GM23338 (cell line): ENCODE results near the gene TLDC2. TPM values are rescaled to one million over a fixed set of nuclear protein-coding genes. Genes with fewer than 3 reads are reported as not detected.

Source experiments
- ATAC-seq: fragments of 200-7000 bp; cut with Tn5 transposase; 3 replicates; pipeline ENCODE4 v1.9.1; 2020
- DNase-seq: peaks from one replicate; pipeline ENCODE4 v3.0.0-alpha.2; 2015; ENCODE audit warnings: low spot score
- H2AFZ ChIP-seq: fragments of 200-600 bp; sonication (generic); 2 replicates; pipeline ENCODE4 v1.8.0; 2016; ENCODE audit warnings: antibody characterized with exemption, mild to moderate bottlenecking, moderate library complexity
- H3F3A ChIP-seq: fragments of 200-600 bp; sonication (generic); replicated peaks from 2 replicates; pipeline ENCODE4 v1.8.0; 2017; ENCODE audit warnings: antibody characterized with exemption, mixed run types, low read depth
- H3K27ac ChIP-seq: fragments of 200-600 bp; sonication (generic); 2 replicates; pipeline ENCODE4 v1.6.1; 2016; ENCODE audit warnings: low read depth
- H3K27me3 ChIP-seq: fragments of 200-600 bp; sonication (generic); 2 replicates; pipeline ENCODE4 v1.8.0; 2016; ENCODE audit warnings: mild to moderate bottlenecking, mixed run types, moderate library complexity; ENCODE audit not compliant: insufficient read depth
- H3K36me3 ChIP-seq: fragments of 200-600 bp; sonication (generic); 2 replicates; pipeline ENCODE4 v1.8.0; 2016; ENCODE audit warnings: mild to moderate bottlenecking; ENCODE audit not compliant: insufficient read depth
- H3K4me1 ChIP-seq: fragments of 200-600 bp; sonication (generic); 2 replicates; pipeline ENCODE4 v1.8.0; 2016; ENCODE audit warnings: mild to moderate bottlenecking, moderate library complexity; ENCODE audit not compliant: insufficient read depth
- H3K4me2 ChIP-seq: fragments of 200-600 bp; sonication (generic); 2 replicates; pipeline ENCODE4 v1.7.1; 2017; ENCODE audit warnings: mixed run types
- H3K4me3 ChIP-seq: fragments of 200-600 bp; sonication (generic); 2 replicates; pipeline ENCODE4 v1.6.1; 2016; ENCODE audit warnings: mixed run types
- H3K79me2 ChIP-seq: fragments of 200-600 bp; sonication (generic); replicated peaks from 2 replicates; pipeline ENCODE4 v1.8.0; 2017; ENCODE audit warnings: mild to moderate bottlenecking; ENCODE audit not compliant: insufficient read depth
- H3K9me2 ChIP-seq: fragments of 200-600 bp; sonication (generic); 2 replicates; pipeline ENCODE4 v1.8.0; 2017; ENCODE audit not compliant: insufficient read depth
- H4K20me1 ChIP-seq: fragments of 200-600 bp; sonication (generic); replicated peaks from 2 replicates; pipeline ENCODE4 v1.8.0; 2017; ENCODE audit warnings: mild to moderate bottlenecking; ENCODE audit not compliant: insufficient read depth
- H3K27ac Mint-ChIP-seq: 2 replicates; pipeline ENCODE4 v1.8.0; 2020; ENCODE audit warnings: inconsistent platforms, mild to moderate bottlenecking, moderate library complexity, mixed read lengths
- H3K27me3 Mint-ChIP-seq: 3 replicates; pipeline ENCODE4 v1.8.0; 2022; ENCODE audit warnings: low read depth, mild to moderate bottlenecking, moderate library complexity, mixed read lengths, inconsistent platforms; ENCODE audit not compliant: insufficient read depth, poor library complexity
- H3K36me3 Mint-ChIP-seq: 3 replicates; pipeline ENCODE4 v1.8.0; 2021; ENCODE audit warnings: low read depth, mild to moderate bottlenecking, inconsistent platforms, moderate library complexity, mixed read lengths
- H3K4me1 Mint-ChIP-seq: 3 replicates; pipeline ENCODE4 v1.8.0; 2020; ENCODE audit warnings: mild to moderate bottlenecking, inconsistent platforms, mixed read lengths
- H3K4me3 Mint-ChIP-seq: 3 replicates; pipeline ENCODE4 v1.8.0; 2021; ENCODE audit warnings: moderate library complexity, mild to moderate bottlenecking, inconsistent platforms, mixed read lengths
- H3K9me3 Mint-ChIP-seq: 3 replicates; pipeline ENCODE4 v1.8.0; 2020; ENCODE audit warnings: moderate library complexity, mild to moderate bottlenecking, inconsistent platforms, mixed read lengths
- CREB1 ChIP-seq: fragments of 250-450 bp; sonication (Bioruptor Pico); IDR thresholded peaks from 2 replicates; pipeline ENCODE4 v1.5.0; 2020; ENCODE audit warnings: low read depth, mild to moderate bottlenecking, moderate library complexity
- EZH2 ChIP-seq: fragments of 200-600 bp; sonication (generic); IDR thresholded peaks from one replicate; pipeline ENCODE4 v1.8.0; 2017; ENCODE audit warnings: antibody characterized with exemption, mild to moderate bottlenecking, low read depth; ENCODE audit not compliant: unreplicated experiment
- EZH2phosphoT487 ChIP-seq: fragments of 200-600 bp; sonication (generic); IDR thresholded peaks from one replicate; pipeline ENCODE4 v1.8.1; 2018; ENCODE audit warnings: antibody characterized with exemption; ENCODE audit not compliant: unreplicated experiment
- JUNB ChIP-seq: IDR thresholded peaks from one replicate; pipeline ENCODE4 v1.6.1; 2016; ENCODE audit warnings: antibody characterized with exemption; ENCODE audit not compliant: unreplicated experiment
- NANOG ChIP-seq: IDR thresholded peaks from 2 replicates; pipeline ENCODE4 v1.6.1; 2016; ENCODE audit warnings: antibody characterized with exemption, borderline replicate concordance
- POLR2AphosphoS5 ChIP-seq: IDR thresholded peaks from 2 replicates; pipeline ENCODE4 v1.6.1; 2016; ENCODE audit warnings: antibody characterized with exemption, low read depth
- STAT1 ChIP-seq: IDR thresholded peaks from one replicate; pipeline ENCODE4 v1.6.1; 2016; ENCODE audit warnings: antibody characterized with exemption; ENCODE audit not compliant: unreplicated experiment
- ZNF114 ChIP-seq: fragments of 250-450 bp; sonication (Bioruptor Pico); IDR thresholded peaks from 2 replicates; pipeline ENCODE4 v1.5.0; 2020; ENCODE audit warnings: mild to moderate bottlenecking, moderate library complexity
- ZNF331 ChIP-seq: fragments of 250-450 bp; sonication (Bioruptor Pico); IDR thresholded peaks from 2 replicates; pipeline ENCODE4 v1.5.0; 2020; ENCODE audit warnings: low read depth, mild to moderate bottlenecking, moderate library complexity
- polyA plus RNA-seq: library from polyadenylated mRNA; unstranded; fragments of >200 nt; fragmentation: Nextera tagmentation; extraction: Ambion mirVana; gene quantifications from 2 replicates; pipeline ENCODE4 v1.2.1, GENCODE V29; 2016
- total RNA-seq: library from RNA; depleted of rRNA; stranded (reverse); fragments of >200 nt; shearing (Covaris generic); gene quantifications from 2 replicates; pipeline ENCODE4 v1.2.3, GENCODE V29; 2014
- TF ChIP-seq, protein P1 (sequence below): IDR thresholded peaks from 2 replicates; pipeline ENCODE4 v1.6.1; 2016; ENCODE audit warnings: antibody characterized with exemption
- TF ChIP-seq, protein P2 (sequence below), 2 experiments: fragments of 200-600 bp in 1 of 2; sonication (generic) in 1 of 2; conservative IDR thresholded peaks; 2 replicates each; pipeline versions ENCODE4 v1.5.1 to v1.6.1; 2016 to 2017; ENCODE audit warnings: antibody characterized with exemption in 2 of 2, low read depth in 2 of 2, mild to moderate bottlenecking in 2 of 2, moderate library complexity in 1 of 2
- TF ChIP-seq, protein P3 (sequence below): fragments of 250-450 bp; sonication (Bioruptor Pico); IDR thresholded peaks from 2 replicates; pipeline ENCODE4 v1.5.0; 2020; ENCODE audit warnings: mild to moderate bottlenecking, moderate library complexity
- TF ChIP-seq, protein P4 (sequence below): IDR thresholded peaks from one replicate; pipeline ENCODE4 v1.6.1; 2018; ENCODE audit warnings: antibody characterized with exemption; ENCODE audit not compliant: unreplicated experiment

The TLDC2 gene
- total and polyA plus RNA-seq, 2 experiments from 2014 or later, result 0.16 to 0.38 TPM

DNA sequence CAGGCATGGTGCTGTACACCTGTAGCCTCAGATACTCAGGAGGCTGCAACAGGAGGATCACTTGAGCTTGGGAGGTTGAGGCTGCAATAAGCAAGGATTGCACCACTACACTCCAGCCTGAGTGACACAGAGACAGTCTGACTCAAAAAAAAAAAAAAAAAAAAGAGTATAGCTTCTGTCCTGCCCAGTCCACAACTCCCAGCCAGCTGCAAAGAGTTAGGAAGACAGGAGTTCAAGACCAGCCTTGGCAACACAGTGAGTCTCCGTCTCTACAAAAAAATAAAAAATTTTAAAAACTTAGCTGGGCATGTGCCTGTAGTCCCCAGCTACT, 28.3 kb upstream of the TLDC2 start:
- peaks cover 15% of the 10 kb centered on the region for H3K4me1 Mint-ChIP-seq
- Histone ChIP-seq H3K4me3 (no peak overlapping the region), H3K27me3 (no peaks in the 10 kb centered on the region), H3K79me2 (peaks cover 17% of the 10 kb centered on the region), H4K20me1 (no peaks in the 10 kb centered on the region; the same call in 1 of the 2 replicates), H3K27ac (no peak overlapping the region), H2AFZ (no peak overlapping the region), H3F3A (0 out of 2 replicates have a peak, but pooled peaks cover 4% of the 10 kb centered on the region), H3K4me2 (no peak overlapping the region), H3K4me1 (peaks cover 4% of the 10 kb centered on the region; the same call in 1 of the 2 replicates), H3K36me3 (0 out of 2 replicates have a peak, but pooled peaks cover 3% of the 10 kb centered on the region), H3K9me2 (no peaks in the 10 kb centered on the region)
- no peak overlapping the region for H3K27ac Mint-ChIP-seq
- no peak overlapping the region for H3K4me3 Mint-ChIP-seq
- peaks cover 18% of the 10 kb centered on the region for H3K36me3 Mint-ChIP-seq
- TF ChIP-seq JUNB (no peak), ZNF114 (CRISPR knock-in tag) (no peak), CREB1 (CRISPR knock-in tag) (no peak), EZH2phosphoT487 (no peak), STAT1 (no peak), POLR2AphosphoS5 (no peak), ZNF331 (CRISPR knock-in tag) (no peak), NANOG (no peak), EZH2 (no peak)
- TF ChIP-seq, protein P1, sequence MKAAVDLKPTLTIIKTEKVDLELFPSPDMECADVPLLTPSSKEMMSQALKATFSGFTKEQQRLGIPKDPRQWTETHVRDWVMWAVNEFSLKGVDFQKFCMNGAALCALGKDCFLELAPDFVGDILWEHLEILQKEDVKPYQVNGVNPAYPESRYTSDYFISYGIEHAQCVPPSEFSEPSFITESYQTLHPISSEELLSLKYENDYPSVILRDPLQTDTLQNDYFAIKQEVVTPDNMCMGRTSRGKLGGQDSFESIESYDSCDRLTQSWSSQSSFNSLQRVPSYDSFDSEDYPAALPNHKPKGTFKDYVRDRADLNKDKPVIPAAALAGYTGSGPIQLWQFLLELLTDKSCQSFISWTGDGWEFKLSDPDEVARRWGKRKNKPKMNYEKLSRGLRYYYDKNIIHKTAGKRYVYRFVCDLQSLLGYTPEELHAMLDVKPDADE, result no peak
- TF ChIP-seq, protein P2, sequence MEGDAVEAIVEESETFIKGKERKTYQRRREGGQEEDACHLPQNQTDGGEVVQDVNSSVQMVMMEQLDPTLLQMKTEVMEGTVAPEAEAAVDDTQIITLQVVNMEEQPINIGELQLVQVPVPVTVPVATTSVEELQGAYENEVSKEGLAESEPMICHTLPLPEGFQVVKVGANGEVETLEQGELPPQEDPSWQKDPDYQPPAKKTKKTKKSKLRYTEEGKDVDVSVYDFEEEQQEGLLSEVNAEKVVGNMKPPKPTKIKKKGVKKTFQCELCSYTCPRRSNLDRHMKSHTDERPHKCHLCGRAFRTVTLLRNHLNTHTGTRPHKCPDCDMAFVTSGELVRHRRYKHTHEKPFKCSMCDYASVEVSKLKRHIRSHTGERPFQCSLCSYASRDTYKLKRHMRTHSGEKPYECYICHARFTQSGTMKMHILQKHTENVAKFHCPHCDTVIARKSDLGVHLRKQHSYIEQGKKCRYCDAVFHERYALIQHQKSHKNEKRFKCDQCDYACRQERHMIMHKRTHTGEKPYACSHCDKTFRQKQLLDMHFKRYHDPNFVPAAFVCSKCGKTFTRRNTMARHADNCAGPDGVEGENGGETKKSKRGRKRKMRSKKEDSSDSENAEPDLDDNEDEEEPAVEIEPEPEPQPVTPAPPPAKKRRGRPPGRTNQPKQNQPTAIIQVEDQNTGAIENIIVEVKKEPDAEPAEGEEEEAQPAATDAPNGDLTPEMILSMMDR (conservative IDR thresholded peaks at IDR 0.05; ENCODE audit: low read depth in 2 of 2), result no peak
- TF ChIP-seq, protein P3, sequence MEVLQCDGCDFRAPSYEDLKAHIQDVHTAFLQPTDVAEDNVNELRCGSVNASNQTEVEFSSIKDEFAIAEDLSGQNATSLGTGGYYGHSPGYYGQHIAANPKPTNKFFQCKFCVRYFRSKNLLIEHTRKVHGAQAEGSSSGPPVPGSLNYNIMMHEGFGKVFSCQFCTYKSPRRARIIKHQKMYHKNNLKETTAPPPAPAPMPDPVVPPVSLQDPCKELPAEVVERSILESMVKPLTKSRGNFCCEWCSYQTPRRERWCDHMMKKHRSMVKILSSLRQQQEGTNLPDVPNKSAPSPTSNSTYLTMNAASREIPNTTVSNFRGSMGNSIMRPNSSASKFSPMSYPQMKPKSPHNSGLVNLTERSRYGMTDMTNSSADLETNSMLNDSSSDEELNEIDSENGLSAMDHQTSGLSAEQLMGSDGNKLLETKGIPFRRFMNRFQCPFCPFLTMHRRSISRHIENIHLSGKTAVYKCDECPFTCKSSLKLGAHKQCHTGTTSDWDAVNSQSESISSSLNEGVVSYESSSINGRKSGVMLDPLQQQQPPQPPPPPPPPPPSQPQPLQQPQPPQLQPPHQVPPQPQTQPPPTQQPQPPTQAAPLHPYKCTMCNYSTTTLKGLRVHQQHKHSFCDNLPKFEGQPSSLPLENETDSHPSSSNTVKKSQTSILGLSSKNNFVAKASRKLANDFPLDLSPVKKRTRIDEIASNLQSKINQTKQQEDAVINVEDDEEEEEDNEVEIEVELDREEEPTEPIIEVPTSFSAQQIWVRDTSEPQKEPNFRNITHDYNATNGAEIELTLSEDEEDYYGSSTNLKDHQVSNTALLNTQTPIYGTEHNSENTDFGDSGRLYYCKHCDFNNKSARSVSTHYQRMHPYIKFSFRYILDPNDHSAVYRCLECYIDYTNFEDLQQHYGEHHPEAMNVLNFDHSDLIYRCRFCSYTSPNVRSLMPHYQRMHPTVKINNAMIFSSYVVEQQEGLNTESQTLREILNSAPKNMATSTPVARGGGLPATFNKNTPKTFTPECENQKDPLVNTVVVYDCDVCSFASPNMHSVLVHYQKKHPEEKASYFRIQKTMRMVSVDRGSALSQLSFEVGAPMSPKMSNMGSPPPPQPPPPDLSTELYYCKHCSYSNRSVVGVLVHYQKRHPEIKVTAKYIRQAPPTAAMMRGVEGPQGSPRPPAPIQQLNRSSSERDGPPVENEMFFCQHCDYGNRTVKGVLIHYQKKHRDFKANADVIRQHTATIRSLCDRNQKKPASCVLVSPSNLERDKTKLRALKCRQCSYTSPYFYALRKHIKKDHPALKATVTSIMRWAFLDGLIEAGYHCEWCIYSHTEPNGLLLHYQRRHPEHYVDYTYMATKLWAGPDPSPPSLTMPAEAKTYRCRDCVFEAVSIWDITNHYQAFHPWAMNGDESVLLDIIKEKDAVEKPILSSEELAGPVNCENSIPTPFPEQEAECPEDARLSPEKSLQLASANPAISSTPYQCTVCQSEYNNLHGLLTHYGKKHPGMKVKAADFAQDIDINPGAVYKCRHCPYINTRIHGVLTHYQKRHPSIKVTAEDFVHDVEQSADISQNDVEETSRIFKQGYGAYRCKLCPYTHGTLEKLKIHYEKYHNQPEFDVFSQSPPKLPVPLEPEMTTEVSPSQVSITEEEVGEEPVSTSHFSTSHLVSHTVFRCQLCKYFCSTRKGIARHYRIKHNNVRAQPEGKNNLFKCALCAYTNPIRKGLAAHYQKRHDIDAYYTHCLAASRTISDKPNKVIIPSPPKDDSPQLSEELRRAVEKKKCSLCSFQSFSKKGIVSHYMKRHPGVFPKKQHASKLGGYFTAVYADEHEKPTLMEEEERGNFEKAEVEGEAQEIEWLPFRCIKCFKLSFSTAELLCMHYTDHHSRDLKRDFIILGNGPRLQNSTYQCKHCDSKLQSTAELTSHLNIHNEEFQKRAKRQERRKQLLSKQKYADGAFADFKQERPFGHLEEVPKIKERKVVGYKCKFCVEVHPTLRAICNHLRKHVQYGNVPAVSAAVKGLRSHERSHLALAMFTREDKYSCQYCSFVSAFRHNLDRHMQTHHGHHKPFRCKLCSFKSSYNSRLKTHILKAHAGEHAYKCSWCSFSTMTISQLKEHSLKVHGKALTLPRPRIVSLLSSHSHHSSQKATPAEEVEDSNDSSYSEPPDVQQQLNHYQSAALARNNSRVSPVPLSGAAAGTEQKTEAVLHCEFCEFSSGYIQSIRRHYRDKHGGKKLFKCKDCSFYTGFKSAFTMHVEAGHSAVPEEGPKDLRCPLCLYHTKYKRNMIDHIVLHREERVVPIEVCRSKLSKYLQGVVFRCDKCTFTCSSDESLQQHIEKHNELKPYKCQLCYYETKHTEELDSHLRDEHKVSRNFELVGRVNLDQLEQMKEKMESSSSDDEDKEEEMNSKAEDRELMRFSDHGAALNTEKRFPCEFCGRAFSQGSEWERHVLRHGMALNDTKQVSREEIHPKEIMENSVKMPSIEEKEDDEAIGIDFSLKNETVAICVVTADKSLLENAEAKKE, result no peak
- TF ChIP-seq, protein P4, sequence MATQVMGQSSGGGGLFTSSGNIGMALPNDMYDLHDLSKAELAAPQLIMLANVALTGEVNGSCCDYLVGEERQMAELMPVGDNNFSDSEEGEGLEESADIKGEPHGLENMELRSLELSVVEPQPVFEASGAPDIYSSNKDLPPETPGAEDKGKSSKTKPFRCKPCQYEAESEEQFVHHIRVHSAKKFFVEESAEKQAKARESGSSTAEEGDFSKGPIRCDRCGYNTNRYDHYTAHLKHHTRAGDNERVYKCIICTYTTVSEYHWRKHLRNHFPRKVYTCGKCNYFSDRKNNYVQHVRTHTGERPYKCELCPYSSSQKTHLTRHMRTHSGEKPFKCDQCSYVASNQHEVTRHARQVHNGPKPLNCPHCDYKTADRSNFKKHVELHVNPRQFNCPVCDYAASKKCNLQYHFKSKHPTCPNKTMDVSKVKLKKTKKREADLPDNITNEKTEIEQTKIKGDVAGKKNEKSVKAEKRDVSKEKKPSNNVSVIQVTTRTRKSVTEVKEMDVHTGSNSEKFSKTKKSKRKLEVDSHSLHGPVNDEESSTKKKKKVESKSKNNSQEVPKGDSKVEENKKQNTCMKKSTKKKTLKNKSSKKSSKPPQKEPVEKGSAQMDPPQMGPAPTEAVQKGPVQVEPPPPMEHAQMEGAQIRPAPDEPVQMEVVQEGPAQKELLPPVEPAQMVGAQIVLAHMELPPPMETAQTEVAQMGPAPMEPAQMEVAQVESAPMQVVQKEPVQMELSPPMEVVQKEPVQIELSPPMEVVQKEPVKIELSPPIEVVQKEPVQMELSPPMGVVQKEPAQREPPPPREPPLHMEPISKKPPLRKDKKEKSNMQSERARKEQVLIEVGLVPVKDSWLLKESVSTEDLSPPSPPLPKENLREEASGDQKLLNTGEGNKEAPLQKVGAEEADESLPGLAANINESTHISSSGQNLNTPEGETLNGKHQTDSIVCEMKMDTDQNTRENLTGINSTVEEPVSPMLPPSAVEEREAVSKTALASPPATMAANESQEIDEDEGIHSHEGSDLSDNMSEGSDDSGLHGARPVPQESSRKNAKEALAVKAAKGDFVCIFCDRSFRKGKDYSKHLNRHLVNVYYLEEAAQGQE, result no peak
- H3K9me3 Mint-ChIP-seq, result peaks cover 14% of the 10 kb centered on the region
- ATAC-seq (no peak), DNase-seq (no peak)
- peaks cover 12% of the 10 kb centered on the region for H3K27me3 Mint-ChIP-seq
